OCI-LY1 (cell line): ENCODE results near the gene HDLBP.

Source experiments
- H2AFZ ChIP-seq: fragments of 200-600 bp; sonication (generic), shearing (Covaris generic); 2 replicates; pipeline ENCODE4 v1.6.0; 2014; ENCODE audit warnings: antibody characterized with exemption, mild to moderate bottlenecking, low read length
- H3F3A ChIP-seq: fragments of 200-600 bp; sonication (generic), shearing (Covaris generic); 2 replicates; pipeline ENCODE4 v1.6.0; 2014; ENCODE audit warnings: mild to moderate bottlenecking, antibody characterized with exemption, low read length, moderate library complexity; ENCODE audit not compliant: insufficient read depth
- H3K27ac ChIP-seq: fragments of 200-600 bp; sonication (generic); 2 replicates; pipeline ENCODE4 v1.5.1; 2014; ENCODE audit warnings: low read length, mixed run types, mild to moderate bottlenecking, low read depth; ENCODE audit not compliant: poor library complexity, severe bottlenecking
- H3K27me3 ChIP-seq: fragments of 200-600 bp; sonication (generic); 2 replicates; pipeline ENCODE4 v1.6.0; 2014; ENCODE audit warnings: antibody characterized with exemption, mild to moderate bottlenecking, low read length, moderate library complexity; ENCODE audit not compliant: insufficient read depth
- H3K36me3 ChIP-seq: fragments of 200-600 bp; sonication (generic); 2 replicates; pipeline ENCODE4 v1.6.1; 2014; ENCODE audit warnings: mild to moderate bottlenecking, antibody characterized with exemption, low read length, moderate library complexity, mixed read lengths; ENCODE audit not compliant: insufficient read depth
- H3K4me1 ChIP-seq: fragments of 200-600 bp; sonication (generic); 2 replicates; pipeline ENCODE4 v1.5.1; 2014; ENCODE audit warnings: mild to moderate bottlenecking, low read length, moderate library complexity; ENCODE audit not compliant: insufficient read depth, severe bottlenecking
- H3K4me2 ChIP-seq: fragments of 200-600 bp; sonication (generic), shearing (Covaris generic); 2 replicates; pipeline ENCODE4 v1.6.1; 2014; ENCODE audit warnings: low read length
- H3K4me3 ChIP-seq: fragments of 200-600 bp; sonication (generic); 2 replicates; pipeline ENCODE4 v1.5.1; 2014; ENCODE audit warnings: low read length, low read depth, mild to moderate bottlenecking, mixed read lengths; ENCODE audit not compliant: poor library complexity, severe bottlenecking
- H3K79me2 ChIP-seq: fragments of 200-600 bp; shearing (Covaris generic); 2 replicates; pipeline ENCODE4 v1.6.1; 2016; ENCODE audit warnings: mixed run types, low read length, mixed read lengths; ENCODE audit not compliant: insufficient read depth
- H3K9ac ChIP-seq: fragments of 200-600 bp; sonication (generic), shearing (Covaris generic); 2 replicates; pipeline ENCODE4 v1.6.1; 2014; ENCODE audit warnings: mild to moderate bottlenecking, low read length, mixed read lengths
- H3K9me2 ChIP-seq: fragments of 200-600 bp; sonication (generic), shearing (Covaris generic); 2 replicates; pipeline ENCODE4 v1.6.1; 2014; ENCODE audit warnings: low read depth, mild to moderate bottlenecking, low read length, mixed read lengths
- H3K9me3 ChIP-seq: fragments of 200-600 bp; shearing (Covaris generic); 2 replicates; pipeline ENCODE4 v1.6.1; 2014; ENCODE audit warnings: low read length, mixed read lengths
- H4K20me1 ChIP-seq: fragments of 200-600 bp; sonication (generic), shearing (Covaris generic); 2 replicates; pipeline ENCODE4 v1.6.0; 2016; ENCODE audit warnings: mild to moderate bottlenecking, low read length; ENCODE audit not compliant: insufficient read depth
- EZH2 ChIP-seq: fragments of 200-600 bp; sonication (generic), shearing (Covaris generic); IDR thresholded peaks from 2 replicates; pipeline ENCODE4 v1.8.0; 2017; ENCODE audit warnings: borderline replicate concordance, mixed run types, mild to moderate bottlenecking, antibody characterized with exemption, low read length, moderate library complexity, mixed read lengths
- TF ChIP-seq, protein P1 (sequence below): fragments of 200-600 bp; sonication (generic), shearing (Covaris generic); IDR thresholded peaks from 2 replicates; pipeline ENCODE4 v1.5.1; 2017; ENCODE audit warnings: mild to moderate bottlenecking, antibody characterized with exemption, low read length, moderate library complexity, mixed read lengths

HDLBP gene

GRCh38 chr2:241204490-241204889 lies 111.0 kb downstream of the HDLBP start:
- no peak overlapping the region for H3K9ac ChIP-seq
- H3K4me2 ChIP-seq: no peak overlapping the region
- no peak overlapping the region for H3K4me3 ChIP-seq
- no peak overlapping the region for H2AFZ ChIP-seq
- no peak overlapping the region for H3K27ac ChIP-seq
- H3K9me3 ChIP-seq: no peaks in the 10 kb centered on the region
- H3K79me2 ChIP-seq: no peaks in the 10 kb centered on the region
- no peaks in the 10 kb centered on the region for H3K4me1 ChIP-seq
- no peak for TF ChIP-seq EZH2
- TF ChIP-seq, protein P1, sequence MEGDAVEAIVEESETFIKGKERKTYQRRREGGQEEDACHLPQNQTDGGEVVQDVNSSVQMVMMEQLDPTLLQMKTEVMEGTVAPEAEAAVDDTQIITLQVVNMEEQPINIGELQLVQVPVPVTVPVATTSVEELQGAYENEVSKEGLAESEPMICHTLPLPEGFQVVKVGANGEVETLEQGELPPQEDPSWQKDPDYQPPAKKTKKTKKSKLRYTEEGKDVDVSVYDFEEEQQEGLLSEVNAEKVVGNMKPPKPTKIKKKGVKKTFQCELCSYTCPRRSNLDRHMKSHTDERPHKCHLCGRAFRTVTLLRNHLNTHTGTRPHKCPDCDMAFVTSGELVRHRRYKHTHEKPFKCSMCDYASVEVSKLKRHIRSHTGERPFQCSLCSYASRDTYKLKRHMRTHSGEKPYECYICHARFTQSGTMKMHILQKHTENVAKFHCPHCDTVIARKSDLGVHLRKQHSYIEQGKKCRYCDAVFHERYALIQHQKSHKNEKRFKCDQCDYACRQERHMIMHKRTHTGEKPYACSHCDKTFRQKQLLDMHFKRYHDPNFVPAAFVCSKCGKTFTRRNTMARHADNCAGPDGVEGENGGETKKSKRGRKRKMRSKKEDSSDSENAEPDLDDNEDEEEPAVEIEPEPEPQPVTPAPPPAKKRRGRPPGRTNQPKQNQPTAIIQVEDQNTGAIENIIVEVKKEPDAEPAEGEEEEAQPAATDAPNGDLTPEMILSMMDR: no peak
- no peaks in the 10 kb centered on the region for H3K36me3 ChIP-seq
- no peaks in the 10 kb centered on the region for H3K9me2 ChIP-seq
- H4K20me1 ChIP-seq: no peaks in the 10 kb centered on the region
- no peaks in the 10 kb centered on the region for H3F3A ChIP-seq
- H3K27me3 ChIP-seq: no peaks in the 10 kb centered on the region

GRCh38 chr2:241204010-241204384 lies 111.5 kb downstream of the HDLBP start:
- H3K4me3 ChIP-seq: no peak overlapping the region
- no peaks in the 10 kb centered on the region for H3K36me3 ChIP-seq
- H3K9ac ChIP-seq: no peak overlapping the region
- H3K9me3 ChIP-seq: no peaks in the 10 kb centered on the region
- no peaks in the 10 kb centered on the region for H4K20me1 ChIP-seq
- TF ChIP-seq EZH2: no peak
- TF ChIP-seq, protein P1: no peak
- no peak overlapping the region for H2AFZ ChIP-seq
- H3F3A ChIP-seq: no peaks in the 10 kb centered on the region
- no peaks in the 10 kb centered on the region for H3K79me2 ChIP-seq
- H3K27me3 ChIP-seq: no peaks in the 10 kb centered on the region
- H3K4me1 ChIP-seq: no peaks in the 10 kb centered on the region
- H3K4me2 ChIP-seq: no peak overlapping the region
- H3K27ac ChIP-seq: no peak overlapping the region
- no peaks in the 10 kb centered on the region for H3K9me2 ChIP-seq

DNA sequence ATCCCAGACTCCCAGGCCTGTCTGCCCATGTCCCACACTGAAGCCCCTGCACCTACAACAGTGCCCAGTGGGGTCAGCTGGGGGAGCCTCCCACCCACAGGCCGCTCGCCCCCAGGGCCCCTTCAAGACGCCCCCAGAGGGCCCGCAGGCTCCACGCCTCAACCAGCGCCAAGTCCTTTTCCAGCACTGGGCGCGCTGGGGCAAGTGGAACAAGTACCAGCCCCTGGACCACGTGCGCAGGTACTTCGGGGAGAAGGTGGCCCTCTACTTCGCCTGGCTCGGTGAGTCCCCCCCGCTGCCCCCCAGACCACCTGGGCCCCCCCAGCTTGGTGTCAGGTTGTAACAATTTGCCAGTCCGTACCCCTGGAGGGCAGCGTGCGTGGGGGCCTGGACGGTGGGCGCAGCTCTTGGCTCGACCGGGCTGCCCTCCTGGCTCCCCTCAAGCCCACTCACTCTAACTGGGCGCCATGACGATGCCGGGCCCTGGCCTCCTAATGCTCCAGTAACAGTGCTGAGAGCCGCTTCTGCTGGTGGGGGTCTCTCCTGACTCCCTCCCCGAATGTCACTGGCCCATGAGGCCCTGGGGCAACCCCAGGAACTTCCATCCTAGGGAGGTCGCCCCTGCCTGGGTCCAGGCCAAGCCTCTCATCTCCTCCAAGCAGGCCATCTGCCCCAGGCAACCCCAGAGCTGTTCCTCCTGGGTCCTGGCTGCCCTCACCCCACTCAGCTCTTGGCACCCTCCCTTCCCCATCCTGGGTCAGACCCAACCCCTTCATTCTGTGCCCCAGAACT lies 112.1 kb downstream of the HDLBP start:
- H3K27ac ChIP-seq: no peak overlapping the region
- TF ChIP-seq EZH2: no peak
- TF ChIP-seq, protein P1: no peak
- no peaks in the 10 kb centered on the region for H3K4me1 ChIP-seq
- H3K79me2 ChIP-seq: no peaks in the 10 kb centered on the region
- no peak overlapping the region for H2AFZ ChIP-seq
- no peaks in the 10 kb centered on the region for H3K9me2 ChIP-seq
- no peak overlapping the region for H3K4me3 ChIP-seq
- no peaks in the 10 kb centered on the region for H3F3A ChIP-seq
- no peak overlapping the region for H3K9ac ChIP-seq
- no peaks in the 10 kb centered on the region for H3K36me3 ChIP-seq
- no peaks in the 10 kb centered on the region for H4K20me1 ChIP-seq
- no peak overlapping the region for H3K4me2 ChIP-seq
- no peaks in the 10 kb centered on the region for H3K27me3 ChIP-seq
- H3K9me3 ChIP-seq: no peaks in the 10 kb centered on the region
